H1 (cell line): ENCODE data around the gene SEMA6D. TPM values are rescaled to one million over a fixed set of nuclear protein-coding genes. Genes with fewer than 3 reads are reported as not detected.

Experiments used
- CTCF ChIA-PET: fragments of 300-600 bp; sonication (Branson Sonifier 250); formaldehyde crosslinking; loops from one replicate; lab custom pipeline; 2021; ENCODE audit not compliant: partially characterized antibody; lab: Charles Lee
- POLR2A ChIA-PET: fragments of 300-600 bp; sonication (Branson Sonifier 250); formaldehyde crosslinking; loops from one replicate; lab custom pipeline; 2021; ENCODE audit warnings: inconsistent platforms; ENCODE audit not compliant: partially characterized antibody; lab: Charles Lee
- DNase-seq, 2 experiments: peaks; one replicate each; pipeline versions ENCODE4 v3.0.0 to v3.0.0-alpha.2; 2010 to 2022; ENCODE audit warnings: low spot score in 2 of 2, low read depth in 1 of 2, mixed read lengths in 1 of 2
- FAIRE-seq: peaks from 2 replicates; lab custom pipeline; 2011; peaks lifted over from hg19 to GRCh38; lab: Jason Lieb, UNC
- H2AFZ ChIP-seq: 2 replicates; pipeline ENCODE4 v1.8.1; 2012; ENCODE audit warnings: low read length, inconsistent platforms
- H2AK5ac ChIP-seq: 2 replicates; pipeline ENCODE4 v1.6.1; 2013; ENCODE audit warnings: low read depth, low read length
- H2BK120ac ChIP-seq: replicated peaks from 2 replicates; pipeline ENCODE3; 2013; ENCODE audit warnings: low read depth, low read length, inconsistent platforms
- H2BK12ac ChIP-seq: 2 replicates; pipeline ENCODE4 v1.6.1; 2013; ENCODE audit warnings: low read depth, low read length
- H2BK15ac ChIP-seq: 2 replicates; pipeline ENCODE4 v1.6.1; 2013; ENCODE audit warnings: low read length
- H2BK20ac ChIP-seq: 2 replicates; pipeline ENCODE4 v1.6.1; 2013; ENCODE audit warnings: low read length
- H2BK5ac ChIP-seq: 2 replicates; pipeline ENCODE4 v1.6.1; 2013; ENCODE audit warnings: low read depth, low read length
- H3K14ac ChIP-seq: 2 replicates; pipeline ENCODE4 v1.6.1; 2013; ENCODE audit warnings: inconsistent platforms; ENCODE audit not compliant: insufficient read length
- H3K18ac ChIP-seq: 2 replicates; pipeline ENCODE4 v1.6.1; 2013; ENCODE audit warnings: low read length; ENCODE audit errors: extremely low read depth
- H3K23ac ChIP-seq: 2 replicates; pipeline ENCODE4 v1.6.1; 2013; ENCODE audit warnings: inconsistent platforms; ENCODE audit not compliant: insufficient read length
- H3K23me2 ChIP-seq: 2 replicates; pipeline ENCODE4 v1.6.1; 2013; ENCODE audit warnings: low read depth, low read length
- H3K27ac ChIP-seq: 2 replicates; pipeline ENCODE4 v1.6.1; 2011; ENCODE audit warnings: low read depth, low read length, inconsistent platforms
- H3K27me3 ChIP-seq, 4 experiments: replicated peaks in 1 of 4; 1 replicate in 1 of 4; 2 replicates in 3 of 4; pipeline versions ENCODE4 v1.6.1 to v1.8.1; 2011 to 2013; ENCODE audit warnings: low read length in 3 of 4, mild to moderate bottlenecking in 3 of 4, inconsistent platforms in 2 of 4, mixed read lengths in 2 of 4, moderate library complexity in 1 of 4; ENCODE audit not compliant: control insufficient read depth in 3 of 4, insufficient read depth in 3 of 4; ENCODE audit errors: extremely low read depth in 1 of 4
- H3K36me3 ChIP-seq, 4 experiments: 2 replicates each; pipeline versions ENCODE4 v1.6.1 to v1.8.1; 2011 to 2013; ENCODE audit warnings: mild to moderate bottlenecking in 4 of 4, low read length in 3 of 4, moderate library complexity in 2 of 4, control low read depth in 1 of 4, inconsistent platforms in 1 of 4; ENCODE audit not compliant: insufficient read depth in 4 of 4, control insufficient read depth in 2 of 4
- H3K4ac ChIP-seq: replicated peaks from 2 replicates; pipeline ENCODE3; 2013; ENCODE audit warnings: low read length, low read depth, mixed read lengths, inconsistent platforms; ENCODE audit not compliant: insufficient read length
- H3K4me1 ChIP-seq, 4 experiments: replicated peaks in 1 of 4; 1 replicate in 1 of 4; 2 replicates in 3 of 4; pipeline versions ENCODE4 v1.6.1 to v1.8.1; 2011 to 2013; ENCODE audit warnings: low read length in 3 of 4, inconsistent platforms in 2 of 4, mixed read lengths in 1 of 4; ENCODE audit not compliant: insufficient read depth in 4 of 4, control insufficient read depth in 3 of 4
- H3K4me2 ChIP-seq, 2 experiments: 2 replicates each; pipeline versions ENCODE4 v1.6.1 to v1.8.1; 2011 to 2013; ENCODE audit warnings: low read depth in 2 of 2, low read length in 2 of 2, control low read depth in 1 of 2, inconsistent platforms in 1 of 2, mild to moderate bottlenecking in 1 of 2; ENCODE audit not compliant: insufficient read depth in 1 of 2
- H3K4me3 ChIP-seq, 4 experiments: fragments of 200-600, 300-600 bp in 1 of 4; sonication (generic), shearing (Covaris generic), sonication (Bioruptor Twin) in 1 of 4; 2 replicates each; pipeline versions ENCODE4 v1.5.1 to v1.8.1; 2011 to 2016; ENCODE audit warnings: low read length in 4 of 4, low read depth in 3 of 4, control low read depth in 2 of 4, inconsistent platforms in 2 of 4, mild to moderate bottlenecking in 2 of 4, mixed read lengths in 1 of 4, moderate library complexity in 1 of 4; ENCODE audit not compliant: insufficient read depth in 2 of 4; ENCODE audit errors: extremely low read depth in 1 of 4
- H3K56ac ChIP-seq: replicated peaks from 2 replicates; pipeline ENCODE3; 2013; ENCODE audit warnings: low read depth, mild to moderate bottlenecking, mixed read lengths, low read length, inconsistent platforms; ENCODE audit not compliant: insufficient read length
- H3K79me1 ChIP-seq: 2 replicates; pipeline ENCODE4 v1.6.1; 2013; ENCODE audit warnings: low read depth, low read length, control low read depth
- H3K79me2 ChIP-seq, 2 experiments: 2 replicates each; pipeline versions ENCODE4 v1.6.1 to v1.8.1; 2012 to 2013; ENCODE audit warnings: low read length in 2 of 2, mild to moderate bottlenecking in 2 of 2, inconsistent platforms in 1 of 2; ENCODE audit not compliant: insufficient read depth in 2 of 2, control insufficient read depth in 1 of 2
- H3K9ac ChIP-seq, 4 experiments: replicated peaks in 1 of 4; 1 replicate in 1 of 4; 2 replicates in 3 of 4; pipeline versions ENCODE4 v1.6.1 to v1.8.1; 2011 to 2013; ENCODE audit warnings: low read depth in 3 of 4, low read length in 3 of 4, control low read depth in 2 of 4, mild to moderate bottlenecking in 2 of 4, moderate library complexity in 2 of 4, inconsistent platforms in 1 of 4; ENCODE audit errors: extremely low read depth in 1 of 4
- H3K9me3 ChIP-seq, 2 experiments: 2 replicates each; pipeline versions ENCODE4 v1.6.1 to v1.8.1; 2012 to 2013; ENCODE audit warnings: mild to moderate bottlenecking in 2 of 2, moderate library complexity in 2 of 2, control low read depth in 1 of 2, inconsistent platforms in 1 of 2, low read depth in 1 of 2, low read length in 1 of 2, mixed read lengths in 1 of 2; ENCODE audit not compliant: insufficient read depth in 2 of 2
- H4K20me1 ChIP-seq, 2 experiments: replicated peaks in 1 of 2; 2 replicates each; pipeline versions ENCODE3 to v1.8.1; 2011 to 2013; ENCODE audit warnings: inconsistent platforms in 2 of 2, low read length in 2 of 2, mild to moderate bottlenecking in 1 of 2; ENCODE audit not compliant: insufficient read depth in 2 of 2, control insufficient read depth in 1 of 2
- H4K5ac ChIP-seq: 2 replicates; pipeline ENCODE4 v1.6.1; 2013; ENCODE audit warnings: low read length, low read depth, mixed read lengths, inconsistent platforms; ENCODE audit not compliant: insufficient read length
- H4K8ac ChIP-seq: 2 replicates; pipeline ENCODE4 v1.8.0; 2013; ENCODE audit warnings: mild to moderate bottlenecking, moderate library complexity, low read length, inconsistent platforms; ENCODE audit not compliant: insufficient read depth; ENCODE audit errors: extremely low read depth
- H4K91ac ChIP-seq: replicated peaks from 2 replicates; pipeline ENCODE3; 2013; ENCODE audit warnings: low read length, mixed read lengths, inconsistent platforms; ENCODE audit not compliant: insufficient read length
- ASH2L ChIP-seq: fragments of 200-600, 300-600 bp; sonication (generic); IDR thresholded peaks from one replicate; pipeline ENCODE4 v1.7.1; 2017; ENCODE audit warnings: low read length
- GTF2F1 ChIP-seq: IDR thresholded peaks from 2 replicates; pipeline ENCODE4 v1.6.1; 2012; ENCODE audit warnings: low read depth, low read length, improper control_type of control experiment, borderline replicate concordance
- SAP30 ChIP-seq: fragments of 300-600 bp; sonication (generic); IDR thresholded peaks from 2 replicates; pipeline ENCODE4 v1.7.1; 2012; ENCODE audit warnings: low read length, moderate library complexity, mild to moderate bottlenecking, inconsistent platforms; ENCODE audit not compliant: insufficient read depth, insufficient replicate concordance
- SP2 ChIP-seq: IDR thresholded peaks from 2 replicates; pipeline ENCODE4 v1.6.1; 2012; ENCODE audit warnings: mild to moderate bottlenecking, low read length, inconsistent platforms
- WGBS, 2 experiments: shearing (Covaris generic) in 1 of 2; methylation state at CpG; one replicate each; pipeline versions ENCODE4 v1.1.6 to v1.1.7; 2013 to 2015; ENCODE audit warnings: low lambda C conversion rate in 2 of 2, mixed read lengths in 2 of 2, inconsistent platforms in 1 of 2, low coverage in 1 of 2, missing lambda C conversion rate in 1 of 2; ENCODE audit not compliant: insufficient replicate concordance in 2 of 2, insufficient coverage in 1 of 2, insufficient read length in 1 of 2; ENCODE audit errors: extremely low coverage in 1 of 2, missing lambda C conversion rate in 1 of 2; 5-methylcytosine and 5-hydroxymethylcytosine counted together
- polyA plus RNA-seq, 7 experiments: library from polyadenylated mRNA; depleted of rRNA in 3 of 7; stranded (reverse) in 5 of 7; unstranded in 2 of 7; fragments of >200 nt in 5 of 7; fragments of 200-250 nt in 2 of 7; gene quantifications; 1 replicate in 5 of 7; 2 replicates in 1 of 7; 4 replicates in 1 of 7; pipeline versions ENCODE4 v1.2.1 to v1.2.3, GENCODE V29; 2011 to 2013; ENCODE audit warnings: missing spikeins in 2 of 7, mixed read lengths in 2 of 7
- total RNA-seq: library from RNA; stranded (reverse); fragmentation: NEBNext Ultra II Directional; extraction: Animal tissue kit (Norgen Biotek cat#: 25700); gene quantifications from 2 replicates; pipeline ENCODE4 v1.2.1, GENCODE V29; 2021

Gene SEMA6D
- total and polyA plus RNA-seq, 2 of the 8 experiments (the other 6 are each of a cell fraction or from before 2014, with no cell fraction given) = 2.2 to 3.8 TPM

DNA sequence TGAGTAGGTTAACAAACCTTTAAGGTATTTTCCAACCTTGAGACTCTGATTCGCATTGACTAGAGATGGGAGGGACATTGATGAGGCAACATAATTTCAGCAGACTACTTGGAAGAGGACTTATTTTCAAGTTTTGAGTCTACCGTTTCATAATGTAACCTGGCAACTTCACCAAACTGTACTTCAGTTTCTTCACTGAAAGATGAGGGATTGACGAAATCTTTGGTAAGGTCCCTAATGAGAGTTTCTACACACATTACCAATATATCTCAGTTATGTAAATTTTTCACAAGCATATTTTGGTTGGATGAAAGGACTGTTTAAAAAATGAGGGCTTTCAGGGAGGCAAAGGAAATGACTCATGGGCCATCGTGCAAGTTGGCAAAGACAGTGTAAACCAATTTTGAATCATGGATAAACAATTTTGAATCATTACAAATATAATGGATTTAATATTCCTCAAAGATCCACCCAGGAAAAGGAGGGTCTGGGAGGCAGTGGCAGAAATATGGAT is 28.7 kb upstream of the SEMA6D start:
- no peak overlapping the region for H2BK5ac ChIP-seq
- TF ChIP-seq SAP30 (no peak), SP2 (no peak), ASH2L (no peak), GTF2F1 (no peak)
- no peak overlapping the region for H4K91ac ChIP-seq
- H3K4me1 ChIP-seq = no peaks in the 10 kb centered on the region
- no peak overlapping the region for H3K4me2 ChIP-seq
- no peak overlapping the region for H3K14ac ChIP-seq
- H3K56ac ChIP-seq = no peak overlapping the region
- no peak overlapping the region for H2BK12ac ChIP-seq
- DNase-seq (no peak), FAIRE-seq (no peak)
- H4K8ac ChIP-seq = no peak overlapping the region
- H3K36me3 ChIP-seq = no peaks in the 10 kb centered on the region
- no peak overlapping the region for H2AFZ ChIP-seq
- H2AK5ac ChIP-seq = no peak overlapping the region
- no peak overlapping the region for H4K5ac ChIP-seq
- no peaks in the 10 kb centered on the region for H4K20me1 ChIP-seq
- H3K23ac ChIP-seq = no peak overlapping the region
- no peak overlapping the region for H2BK15ac ChIP-seq
- H3K18ac ChIP-seq = no peak overlapping the region
- no peak overlapping the region for H3K9ac ChIP-seq
- H3K4me3 ChIP-seq = no peak overlapping the region
- no peaks in the 10 kb centered on the region for H3K27me3 ChIP-seq
- no peaks in the 10 kb centered on the region for H3K9me3 ChIP-seq
- no peak overlapping the region for H3K4ac ChIP-seq
- H2BK20ac ChIP-seq = no peak overlapping the region
- CTCF ChIA-PET = interaction anchor here (1.1 to 2.0 kb wide), 2 partner anchors 11 to 24 kb away, joined by 3 to 16 read pairs; no protein-coding TSS in a partner anchor
- H3K79me1 ChIP-seq = no peaks in the 10 kb centered on the region
- POLR2A ChIA-PET = no interaction called here
- no peaks in the 10 kb centered on the region for H3K23me2 ChIP-seq
- H3K27ac ChIP-seq = no peak overlapping the region
- WGBS, 2 experiments = 90% methylated on average over 4 of the region's 4 CpGs; no CpG with 5 or more reads in 1 of the 2 experiments
- H3K79me2 ChIP-seq = no peaks in the 10 kb centered on the region
- no peak overlapping the region for H2BK120ac ChIP-seq
